ENCODE measurements around the gene FKBP1B.

Gene FKBP1B

GRCh38 chr2:24009680-24010476 lies 39.7 kb upstream of the FKBP1B start, which contains the start of gene MFSD2B:
TSS of gene MFSD2B (plus strand) at chr2:24010085. CDS start at chr2:24010097, 12 bp downstream.
- DNase-seq: no peak
- Histone ChIP-seq H4K91ac (ENCODE audit: low read length) (peak within 1 kb of the TSS; percentile 7), H2BK120ac (ENCODE audit: low read depth, low read length) (peak within 1 kb of the TSS; percentile 30), H3K14ac (ENCODE audit: low read length in 2 of 2) (peak within 1 kb of the TSS in 1 of 2 experiments; percentile 36), H3K9me3 (ENCODE audit: control insufficient read depth, low read length) (no peaks in the 10 kb centered on the region), H3K4me2 (ENCODE audit: low read length, poor library complexity, severe bottlenecking) (peak within 1 kb of the TSS; percentile 94), H3K9ac (ENCODE audit: low read length) (peak within 1 kb of the TSS; percentile 43), H2AK5ac (ENCODE audit: low read length, severe bottlenecking) (no peak within 1 kb of the TSS), H3K4ac (ENCODE audit: low read depth in 1 of 2, low read length in 2 of 2) (peak within 1 kb of the TSS in 1 of 2 experiments; percentile 20), H2BK5ac (ENCODE audit: low read depth, low read length, poor library complexity, severe bottlenecking) (no peak within 1 kb of the TSS), H2BK15ac (ENCODE audit: low read depth, poor library complexity, severe bottlenecking) (no peak within 1 kb of the TSS), H4K8ac (ENCODE audit: low read length) (peak within 1 kb of the TSS; percentile 78), H3K23ac (ENCODE audit: low read length in 2 of 2) (peak within 1 kb of the TSS in 1 of 2 experiments; percentile 90), H3K79me1 (replicated peaks; ENCODE audit: low read length, poor library complexity, severe bottlenecking) (no peaks in the 10 kb centered on the region), H3K4me3 (ENCODE audit: insufficient read depth in 1 of 2, low read depth in 1 of 2, low read length in 2 of 2) (peak within 1 kb of the TSS; percentile 54 to 70), H3K4me1 (ENCODE audit: control insufficient read depth, insufficient read depth, low read depth, low read length) (peaks cover 15% of the 10 kb centered on the region), H3K27me3 (ENCODE audit: control insufficient read depth in 1 of 2, insufficient read depth in 1 of 2, low read length in 2 of 2) (peaks cover 0 to 31% of the 10 kb centered on the region in 2 experiments), H3K18ac (ENCODE audit: low read depth in 1 of 2, low read length in 2 of 2) (peak within 1 kb of the TSS; percentile 10 to 56), H2AFZ (ENCODE audit: low read depth, low read length) (peak within 1 kb of the TSS; percentile 1), H2BK12ac (ENCODE audit: low read length in 2 of 2) (no peak within 1 kb of the TSS), H3K36me3 (ENCODE audit: control insufficient read depth in 1 of 2, insufficient read depth in 2 of 2, low read depth in 1 of 2, low read length in 2 of 2) (no peaks in the 10 kb centered on the region), H3K27ac (ENCODE audit: low read length, poor library complexity, severe bottlenecking) (no peak within 1 kb of the TSS)
- 12% methylated on average over 72 of the region's 75 CpGs for WGBS

GRCh38 chr2:24010477-24011249 lies 38.9 kb upstream of the FKBP1B start:
- H2AFZ ChIP-seq (ENCODE audit: low read depth, low read length): no peak overlapping the region
- no peak overlapping the region for H2BK5ac ChIP-seq (ENCODE audit: low read depth, low read length, poor library complexity, severe bottlenecking)
- H2BK120ac ChIP-seq (ENCODE audit: low read depth, low read length): no peak overlapping the region
- no peaks in the 10 kb centered on the region for H3K36me3 ChIP-seq (ENCODE audit: control insufficient read depth in 1 of 2, insufficient read depth in 2 of 2, low read depth in 1 of 2, low read length in 2 of 2)
- peak overlapping the region; percentile 78 for H4K8ac ChIP-seq (ENCODE audit: low read length)
- no peak overlapping the region for H3K23ac ChIP-seq (ENCODE audit: low read length in 2 of 2)
- H4K91ac ChIP-seq (ENCODE audit: low read length): no peak overlapping the region
- H3K14ac ChIP-seq (ENCODE audit: low read length in 2 of 2): no peak overlapping the region
- no peak overlapping the region for H3K4ac ChIP-seq (ENCODE audit: low read depth in 1 of 2, low read length in 2 of 2)
- no peaks in the 10 kb centered on the region for H3K9me3 ChIP-seq (ENCODE audit: control insufficient read depth, low read length)
- no peak overlapping the region for H2AK5ac ChIP-seq (ENCODE audit: low read length, severe bottlenecking)
- no peaks in the 10 kb centered on the region for H3K79me1 ChIP-seq (replicated peaks; ENCODE audit: low read length, poor library complexity, severe bottlenecking)
- H3K18ac ChIP-seq (ENCODE audit: low read depth in 1 of 2, low read length in 2 of 2): peak overlapping the region in 1 of 2 experiments; percentile 10
- no peak overlapping the region for H2BK15ac ChIP-seq (ENCODE audit: low read depth, poor library complexity, severe bottlenecking)
- WGBS: 71% methylated on average over 34 of the region's 37 CpGs
- DNase-seq: no peak
- no peak overlapping the region for H2BK12ac ChIP-seq (ENCODE audit: low read length in 2 of 2)
- peaks cover 0 to 31% of the 10 kb centered on the region in 2 experiments for H3K27me3 ChIP-seq (ENCODE audit: control insufficient read depth in 1 of 2, insufficient read depth in 1 of 2, low read length in 2 of 2)
- peaks cover 17% of the 10 kb centered on the region for H3K4me1 ChIP-seq (ENCODE audit: control insufficient read depth, insufficient read depth, low read depth, low read length)
- H3K27ac ChIP-seq (ENCODE audit: low read length, poor library complexity, severe bottlenecking): no peak overlapping the region
- peak overlapping the region; percentile 26 for H3K9ac ChIP-seq (ENCODE audit: low read length)
- H3K4me3 ChIP-seq (ENCODE audit: insufficient read depth in 1 of 2, low read depth in 1 of 2, low read length in 2 of 2): peak overlapping the region in 1 of 2 experiments; percentile 70
- H3K4me2 ChIP-seq (ENCODE audit: low read length, poor library complexity, severe bottlenecking): no peak overlapping the region

- no peak overlapping the region for H2BK5ac ChIP-seq (ENCODE audit: low read depth, low read length, poor library complexity, severe bottlenecking)
- H3K27me3 ChIP-seq (ENCODE audit: control insufficient read depth in 1 of 2, insufficient read depth in 1 of 2, low read length in 2 of 2): peaks cover 0 to 31% of the 10 kb centered on the region in 2 experiments
- H2BK120ac ChIP-seq (ENCODE audit: low read depth, low read length): no peak overlapping the region
- DNase-seq: no peak
- H3K27ac ChIP-seq (ENCODE audit: low read length, poor library complexity, severe bottlenecking): no peak overlapping the region
- no peaks in the 10 kb centered on the region for H3K9me3 ChIP-seq (ENCODE audit: control insufficient read depth, low read length)
- no peak overlapping the region for H2BK12ac ChIP-seq (ENCODE audit: low read length in 2 of 2)
- no peaks in the 10 kb centered on the region for H3K79me1 ChIP-seq (replicated peaks; ENCODE audit: low read length, poor library complexity, severe bottlenecking)
- H2BK15ac ChIP-seq (ENCODE audit: low read depth, poor library complexity, severe bottlenecking): no peak overlapping the region
- H3K4me1 ChIP-seq (ENCODE audit: control insufficient read depth, insufficient read depth, low read depth, low read length): peaks cover 25% of the 10 kb centered on the region
- H3K18ac ChIP-seq (ENCODE audit: low read depth in 1 of 2, low read length in 2 of 2): no peak overlapping the region
- H3K4me3 ChIP-seq (ENCODE audit: insufficient read depth in 1 of 2, low read depth in 1 of 2, low read length in 2 of 2): no peak overlapping the region
- no peak overlapping the region for H4K8ac ChIP-seq (ENCODE audit: low read length)
- H2AK5ac ChIP-seq (ENCODE audit: low read length, severe bottlenecking): no peak overlapping the region
- no peak overlapping the region for H3K9ac ChIP-seq (ENCODE audit: low read length)
- no peak overlapping the region for H3K23ac ChIP-seq (ENCODE audit: low read length in 2 of 2)
- no peak overlapping the region for H4K91ac ChIP-seq (ENCODE audit: low read length)
- no peak overlapping the region for H3K4ac ChIP-seq (ENCODE audit: low read depth in 1 of 2, low read length in 2 of 2)
- H3K4me2 ChIP-seq (ENCODE audit: low read length, poor library complexity, severe bottlenecking): no peak overlapping the region
- no peak overlapping the region for H2AFZ ChIP-seq (ENCODE audit: low read depth, low read length)
- H3K36me3 ChIP-seq (ENCODE audit: control insufficient read depth in 1 of 2, insufficient read depth in 2 of 2, low read depth in 1 of 2, low read length in 2 of 2): no peaks in the 10 kb centered on the region
- 90% methylated on average over 3 of the region's 7 CpGs for WGBS
- no peak overlapping the region for H3K14ac ChIP-seq (ENCODE audit: low read length in 2 of 2)
Observed at GRCh38 chr2:24011250-24012104, 38.1 kb upstream of the FKBP1B start.
